ENCODE measurements around the gene IL17REL.

The IL17REL gene

DNA sequence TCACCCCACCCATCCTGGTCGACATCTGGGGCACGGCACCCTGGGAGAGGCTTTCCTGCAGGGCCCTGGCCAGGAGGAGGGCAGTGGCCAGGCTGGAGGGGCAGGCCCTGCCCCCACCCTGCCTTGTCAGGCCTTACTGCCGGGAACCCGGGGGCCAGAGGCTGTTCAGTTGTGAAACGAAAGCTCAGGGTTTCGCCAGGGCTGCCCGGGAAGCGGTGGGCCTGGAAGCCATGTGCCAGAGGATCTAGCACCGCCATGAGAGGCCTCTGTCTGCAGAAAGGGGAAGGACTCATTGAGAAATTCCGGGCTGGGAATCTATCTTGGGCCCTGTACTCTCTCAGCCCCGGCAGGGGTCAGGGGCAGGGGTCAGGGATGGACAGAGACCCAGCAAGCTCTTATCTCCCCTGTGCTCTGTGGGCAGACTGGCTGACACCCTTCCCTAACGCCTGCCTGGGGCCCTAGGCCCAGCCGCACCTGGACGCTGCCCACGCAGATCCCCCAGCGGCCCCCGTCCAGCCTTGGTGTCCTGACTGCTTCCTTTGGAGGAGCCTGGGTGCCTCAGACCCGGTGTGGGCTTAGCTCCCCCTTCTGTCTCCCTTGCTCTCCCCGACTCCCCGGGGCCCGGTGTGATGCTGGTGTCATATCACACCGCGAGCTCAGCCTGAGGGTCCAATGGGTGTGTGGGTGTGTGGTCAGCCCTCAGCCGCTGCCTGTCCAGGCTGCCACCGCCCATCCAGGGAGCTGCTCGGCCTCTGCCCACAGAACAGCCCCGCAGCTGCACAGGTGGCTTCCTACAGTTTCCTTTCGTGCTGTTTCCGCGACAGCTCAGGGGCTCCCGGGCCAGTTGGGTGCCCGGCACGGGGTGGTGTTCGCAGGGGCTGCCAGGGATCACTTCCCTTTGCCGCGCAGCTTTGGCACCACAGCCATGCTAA, 45.5 kb downstream of the IL17REL start:
- DNase-seq (ENCODE audit: low read depth in 2 of 2), result no peak

GRCh38 chr22:49966041-49966773, 46.4 kb downstream of the IL17REL start:
- no peak for DNase-seq (ENCODE audit: low read depth in 2 of 2)

GRCh38 chr22:49965091-49966040, 47.2 kb downstream of the IL17REL start:
- DNase-seq (ENCODE audit: low read depth in 2 of 2), result no peak

DNA sequence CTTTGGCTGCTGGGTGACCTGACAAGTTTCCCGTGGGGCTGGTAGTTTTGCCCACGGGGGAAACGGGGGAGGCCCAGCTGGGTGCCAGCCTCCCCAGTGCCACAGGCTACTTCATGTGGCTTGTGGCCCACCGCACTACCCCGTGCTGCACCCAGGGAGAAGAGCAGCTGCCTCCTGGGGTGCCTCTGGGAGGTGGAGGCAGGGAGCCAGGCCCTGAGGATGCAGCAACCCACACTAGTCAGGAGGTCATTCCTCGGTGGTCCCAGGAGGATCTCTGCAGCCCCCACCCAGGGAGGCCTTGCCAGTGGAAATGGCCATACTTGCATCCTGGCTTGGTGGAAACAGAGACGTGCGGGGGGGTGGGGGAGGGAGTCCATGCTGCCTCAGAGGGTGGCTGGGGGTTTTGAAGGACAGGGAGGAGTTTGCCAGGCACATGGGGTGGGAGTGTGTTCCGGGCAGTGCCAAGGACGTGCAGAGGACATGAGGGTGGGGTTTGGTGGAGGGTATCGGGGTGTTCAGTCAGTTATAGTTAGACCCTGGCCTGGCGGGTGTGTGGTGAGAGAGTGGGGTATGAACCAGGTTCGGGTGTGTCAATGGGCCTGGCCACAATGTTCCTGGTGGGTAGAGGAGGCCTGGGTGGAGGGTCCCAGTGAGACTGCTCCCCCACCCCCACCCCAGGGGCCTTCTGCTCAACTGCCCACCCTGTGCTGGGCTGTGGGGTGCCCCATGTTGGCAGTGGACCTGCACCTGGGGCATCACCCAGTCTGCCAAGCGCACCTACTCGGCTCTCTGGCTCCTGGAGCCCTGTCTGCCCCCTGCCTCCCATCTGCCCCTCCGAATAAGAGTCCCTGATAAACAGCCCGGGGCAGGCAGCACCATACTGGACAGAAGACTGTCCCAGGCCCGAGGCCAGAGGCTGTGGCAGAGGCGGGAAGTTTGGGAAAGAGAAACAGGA, 48.2 kb downstream of the IL17REL start:
- no peak for DNase-seq (ENCODE audit: low read depth in 2 of 2)

DNA sequence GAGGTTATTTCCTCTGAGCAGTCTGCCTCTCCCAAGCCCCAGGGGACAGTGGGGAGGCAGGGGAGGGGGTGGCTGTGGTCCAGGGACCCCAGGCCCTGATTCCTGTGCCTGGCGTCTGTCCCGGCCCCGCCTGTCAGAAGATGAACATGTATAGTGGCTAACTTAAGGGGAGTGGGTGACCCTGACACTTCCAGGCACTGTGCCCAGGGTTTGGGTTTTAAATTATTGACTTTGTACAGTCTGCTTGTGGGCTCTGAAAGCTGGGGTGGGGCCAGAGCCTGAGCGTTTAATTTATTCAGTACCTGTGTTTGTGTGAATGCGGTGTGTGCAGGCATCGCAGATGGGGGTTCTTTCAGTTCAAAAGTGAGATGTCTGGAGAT, 48.9 kb downstream of the IL17REL start:
- no peak for DNase-seq (ENCODE audit: low read depth in 2 of 2)

GRCh38 chr22:49962751-49963646, 49.6 kb downstream of the IL17REL start:
- no peak for DNase-seq (ENCODE audit: low read depth in 2 of 2)

GRCh38 chr22:49962012-49962750, 50.4 kb downstream of the IL17REL start:
- peak; percentile 59 to 70 for DNase-seq (ENCODE audit: low read depth in 2 of 2)

GRCh38 chr22:49961601-49962011, 51.0 kb downstream of the IL17REL start:
- DNase-seq (ENCODE audit: low read depth in 2 of 2), result no peak

- no peak for DNase-seq (ENCODE audit: low read depth in 2 of 2)
Measured at GRCh38 chr22:49961005-49961600, 51.5 kb downstream of the IL17REL start.

GRCh38 chr22:49960159-49961004, 52.2 kb downstream of the IL17REL start, which contains the start of gene PIM3:
Gene PIM3, plus strand, starts transcription at chr22:49960772. Its CDS starts 176 bp downstream, at chr22:49960948.
- peak; percentile 81 to 82 for DNase-seq (ENCODE audit: low read depth in 2 of 2)

DNA sequence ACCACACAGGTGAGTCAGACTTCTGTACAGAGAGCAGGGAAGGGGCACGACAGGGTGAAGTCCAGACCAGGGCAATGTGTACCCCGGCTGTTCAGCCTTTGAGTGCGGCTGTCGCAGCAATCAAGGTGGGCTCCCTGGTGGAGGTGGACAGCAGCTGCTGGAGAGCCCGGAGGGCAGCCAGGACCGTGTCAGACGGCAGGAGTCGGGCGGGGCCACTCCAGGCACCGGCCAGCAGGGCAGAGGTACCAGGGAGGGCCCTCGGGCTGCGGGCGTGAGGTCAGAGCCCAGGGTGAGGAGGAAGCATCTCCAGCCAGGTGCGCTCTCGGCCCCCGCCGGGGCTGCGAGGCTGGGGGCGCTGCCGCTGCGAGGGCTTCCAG, 52.8 kb downstream of the IL17REL start:
- DNase-seq (ENCODE audit: low read depth in 2 of 2), result no peak

DNA sequence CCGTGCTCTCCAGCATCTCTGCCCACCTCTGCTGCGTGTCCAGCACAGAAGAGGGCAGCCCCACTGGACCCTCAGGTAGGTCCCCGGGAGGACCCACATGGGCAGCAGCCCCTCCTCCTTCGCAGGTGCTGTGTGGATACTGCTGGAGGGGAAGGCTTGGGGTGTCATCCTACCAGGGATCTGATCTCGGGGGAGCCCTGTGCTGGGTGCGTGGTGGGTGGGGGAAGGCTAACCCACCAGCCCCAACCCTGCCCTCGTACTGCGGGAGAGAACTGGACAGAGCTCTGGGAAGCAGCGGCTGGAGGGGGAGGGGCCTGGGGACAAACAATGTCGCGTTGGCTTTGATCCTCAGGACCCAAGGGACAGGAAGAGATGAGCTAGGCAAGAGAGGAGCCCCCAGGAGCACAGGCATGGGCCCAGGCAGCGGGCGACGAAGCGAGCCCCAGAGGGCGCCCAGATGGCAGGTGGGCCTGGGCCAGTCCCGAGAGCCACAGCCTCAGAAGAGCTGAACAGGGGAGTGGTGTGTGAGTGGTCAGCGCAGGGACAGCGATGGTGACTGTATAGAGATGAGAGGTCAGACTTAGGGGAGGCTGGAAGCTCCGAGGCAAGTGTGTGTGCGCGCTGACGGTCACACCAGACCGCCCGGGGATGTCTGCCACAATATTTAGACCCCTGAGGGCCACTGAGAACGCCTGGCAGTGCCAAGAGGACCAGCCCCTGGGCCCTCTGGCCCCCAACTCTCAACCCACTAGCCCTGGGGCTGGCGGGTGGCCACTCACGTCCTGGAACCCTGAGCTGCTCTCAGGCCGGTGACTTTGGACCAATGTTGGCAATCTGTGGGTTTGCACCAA, 53.4 kb downstream of the IL17REL start:
- no peak for DNase-seq (ENCODE audit: low read depth in 2 of 2)

DNA sequence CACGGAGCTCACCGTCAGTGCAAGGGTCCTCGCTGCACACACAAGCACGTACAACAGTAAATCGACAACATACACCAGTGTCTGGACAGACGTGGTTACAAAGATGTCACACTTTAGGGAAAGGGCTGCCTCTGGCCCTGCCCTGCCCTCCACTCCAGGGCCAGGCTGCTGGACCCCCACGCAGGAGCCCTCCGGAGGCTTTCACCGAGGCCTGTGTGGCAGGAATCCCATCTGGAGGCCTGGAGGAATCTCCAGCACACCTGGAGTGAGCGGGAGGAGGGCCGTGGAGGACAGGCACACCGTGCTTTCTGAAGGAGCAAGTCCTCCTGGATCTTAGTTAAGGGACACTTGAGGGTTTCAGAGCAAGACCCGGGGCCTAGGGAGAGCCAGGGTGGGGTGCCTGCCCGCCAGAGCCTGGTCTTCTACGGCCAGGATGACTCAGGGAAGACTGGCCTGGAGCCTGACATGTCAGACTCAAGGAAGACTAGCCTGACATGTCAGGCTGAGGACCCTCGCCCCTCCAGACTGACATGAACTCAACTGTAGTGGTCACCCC, 54.1 kb downstream of the IL17REL start:
- no peak for DNase-seq (ENCODE audit: low read depth in 2 of 2)

DNA sequence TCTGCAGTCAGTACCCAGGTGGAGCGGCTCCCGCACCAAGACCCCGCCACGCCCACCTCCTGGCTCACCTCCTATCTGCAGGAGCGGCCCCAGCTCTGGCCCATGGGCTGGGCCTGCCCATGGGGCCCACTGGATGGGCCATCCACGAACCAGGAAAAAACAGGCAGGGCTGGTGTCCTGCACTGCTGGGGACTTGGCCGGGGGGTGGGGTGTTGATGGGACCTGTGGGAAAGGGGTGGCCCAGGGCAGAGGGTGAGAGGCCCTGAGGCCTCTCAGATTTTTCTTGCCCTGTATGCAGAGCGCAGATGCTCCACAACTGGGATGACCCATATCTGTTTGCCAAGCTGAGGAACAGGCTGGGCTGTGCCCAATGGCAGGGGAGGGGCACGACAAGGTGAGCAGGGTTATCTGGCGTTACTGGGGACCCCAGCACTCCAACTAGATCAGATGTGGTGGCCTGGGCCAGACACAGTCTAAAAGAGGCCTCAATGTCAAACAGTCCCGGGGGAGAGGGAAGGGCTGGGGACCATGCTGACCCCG, 54.7 kb downstream of the IL17REL start:
- no peak for DNase-seq (ENCODE audit: low read depth in 2 of 2)

DNA sequence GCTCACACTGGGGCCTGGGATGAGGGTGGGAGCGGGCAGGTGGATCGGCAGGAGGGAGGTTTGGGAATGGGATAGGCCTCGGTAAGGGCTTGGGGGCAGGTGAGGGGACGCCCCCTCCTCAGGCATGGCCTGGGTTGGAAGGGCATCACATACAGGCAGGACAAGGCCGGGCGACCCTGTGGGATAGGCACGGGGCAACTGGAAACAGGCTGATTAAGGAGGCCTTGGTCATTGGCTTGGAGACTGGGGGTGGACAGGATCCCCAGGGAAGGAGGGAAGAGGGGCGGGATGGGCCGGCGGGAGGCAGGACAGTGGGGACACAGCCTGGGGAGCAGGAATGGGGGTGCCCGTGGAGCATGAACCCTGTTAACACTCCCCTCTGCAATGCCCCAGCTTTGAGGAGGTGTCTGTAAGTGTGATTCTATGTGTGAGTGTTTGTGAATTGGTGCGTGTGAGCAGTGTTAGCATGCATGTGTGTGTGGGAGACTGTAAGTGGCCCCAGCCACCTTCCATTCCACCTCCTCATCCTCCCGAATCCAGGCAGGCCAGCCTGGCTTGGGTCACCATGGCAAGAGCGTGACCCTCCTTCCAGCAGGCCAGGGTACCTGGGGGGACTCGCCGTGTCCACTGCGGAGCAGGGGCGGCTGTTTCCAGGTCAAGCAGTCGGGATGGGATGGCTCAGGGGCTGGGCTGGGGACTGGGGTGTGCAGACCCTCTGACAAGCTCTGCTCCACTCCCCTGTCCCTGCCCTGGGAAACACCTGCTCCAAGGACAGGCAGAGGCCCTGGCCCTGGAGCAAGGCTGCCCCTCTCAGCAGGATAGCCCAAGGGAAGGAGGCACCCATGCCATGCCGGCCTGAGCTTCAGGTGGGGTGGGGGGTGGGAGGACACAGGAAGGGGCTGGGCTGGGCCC, 55.4 kb downstream of the IL17REL start:
- DNase-seq (ENCODE audit: low read depth in 2 of 2), result no peak

All from stimulated activated CD8-positive, alpha-beta memory T cell treated with anti-CD3 and anti-CD28 coated beads, Interleukin-2, amount 100 ng/mL, for 1 hour (primary cell).